HG02623 (cell line): Measurements from ENCODE around the gene PLEKHG4B.
"Not testable (repeated sequence)": the region's sequence is repeated elsewhere in the genome, so short reads cannot be mapped to it uniquely, and the experiment has no call there.

ENCODE experiments used
- ATAC-seq: cut with Tn5 transposase; IDR thresholded peaks from one replicate; pipeline ENCODE4 v1.9.1; 2021; ENCODE audit warnings: moderate library complexity; ENCODE audit not compliant: unreplicated experiment

Gene PLEKHG4B

GRCh38 chr5:197892-198489, 106.0 kb downstream of the PLEKHG4B start:
- no peak for ATAC-seq

GRCh38 chr5:198516-199196, 106.7 kb downstream of the PLEKHG4B start:
- no peak for ATAC-seq

- ATAC-seq: no peak
These were observed 107.4 kb downstream of the PLEKHG4B start for GRCh38 chr5:199197-199949.

DNA sequence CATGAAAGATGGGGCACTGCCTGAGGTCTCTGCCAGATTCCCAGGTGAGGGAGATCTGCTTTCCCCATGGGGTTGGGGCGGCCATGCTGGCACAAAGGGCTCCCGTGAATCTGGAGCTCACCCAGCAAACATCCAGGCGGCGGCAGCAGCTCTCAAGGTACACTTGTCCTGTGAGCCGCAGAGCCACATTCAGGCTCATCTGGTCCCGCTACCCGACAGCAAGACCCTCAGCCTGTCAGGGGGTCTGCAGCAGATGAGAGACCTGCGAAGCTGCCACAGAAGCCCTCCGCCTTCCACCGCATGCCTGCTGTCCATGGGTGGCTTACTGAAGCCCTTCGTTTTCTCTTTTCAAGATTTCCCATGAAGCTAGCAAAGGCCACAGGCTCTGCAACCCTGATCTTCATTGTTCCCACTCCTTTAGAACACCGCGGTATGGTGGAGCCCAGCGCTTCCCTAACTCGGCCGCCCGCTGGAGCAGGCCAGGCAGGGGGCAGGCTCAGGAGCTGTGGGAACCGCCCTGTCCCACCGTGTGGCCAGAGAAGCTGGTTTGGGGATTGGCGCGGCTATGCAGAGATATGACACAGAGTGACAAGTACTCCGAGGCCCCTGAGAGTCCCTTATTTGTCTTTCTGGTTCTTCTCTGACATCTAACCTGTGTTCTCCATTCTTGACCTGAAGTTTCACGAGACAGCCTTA, 108.1 kb downstream of the PLEKHG4B start:
- no peak for ATAC-seq

- ATAC-seq: no peak
These were observed 109.0 kb downstream of the PLEKHG4B start for GRCh38 chr5:200985-201384.

DNA sequence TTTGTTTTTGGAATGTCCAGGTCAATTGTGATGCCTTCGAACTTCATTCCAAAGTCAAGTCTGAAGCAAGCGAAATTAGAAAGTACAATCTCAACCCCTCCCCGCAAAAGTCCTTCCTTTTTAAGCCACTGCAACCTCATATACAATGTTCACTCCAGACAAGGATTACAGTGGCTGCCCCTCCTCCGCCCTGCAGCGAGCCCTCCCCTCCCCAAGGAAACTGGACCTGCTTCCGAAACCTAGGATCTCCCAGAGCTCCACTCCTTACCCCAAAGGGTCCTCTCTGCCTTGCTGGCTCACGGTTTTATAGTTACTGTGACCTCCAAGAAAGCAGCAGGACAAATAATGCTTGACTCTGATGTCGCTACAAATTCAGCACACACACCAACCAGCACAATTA, 109.7 kb downstream of the PLEKHG4B start:
- ATAC-seq: no peak

GRCh38 chr5:203246-203930, 111.4 kb downstream of the PLEKHG4B start:
- ATAC-seq: no peak

GRCh38 chr5:204001-204400, 112.0 kb downstream of the PLEKHG4B start:
- ATAC-seq: no peak

GRCh38 chr5:204462-204861, 112.5 kb downstream of the PLEKHG4B start:
- no peak for ATAC-seq

DNA sequence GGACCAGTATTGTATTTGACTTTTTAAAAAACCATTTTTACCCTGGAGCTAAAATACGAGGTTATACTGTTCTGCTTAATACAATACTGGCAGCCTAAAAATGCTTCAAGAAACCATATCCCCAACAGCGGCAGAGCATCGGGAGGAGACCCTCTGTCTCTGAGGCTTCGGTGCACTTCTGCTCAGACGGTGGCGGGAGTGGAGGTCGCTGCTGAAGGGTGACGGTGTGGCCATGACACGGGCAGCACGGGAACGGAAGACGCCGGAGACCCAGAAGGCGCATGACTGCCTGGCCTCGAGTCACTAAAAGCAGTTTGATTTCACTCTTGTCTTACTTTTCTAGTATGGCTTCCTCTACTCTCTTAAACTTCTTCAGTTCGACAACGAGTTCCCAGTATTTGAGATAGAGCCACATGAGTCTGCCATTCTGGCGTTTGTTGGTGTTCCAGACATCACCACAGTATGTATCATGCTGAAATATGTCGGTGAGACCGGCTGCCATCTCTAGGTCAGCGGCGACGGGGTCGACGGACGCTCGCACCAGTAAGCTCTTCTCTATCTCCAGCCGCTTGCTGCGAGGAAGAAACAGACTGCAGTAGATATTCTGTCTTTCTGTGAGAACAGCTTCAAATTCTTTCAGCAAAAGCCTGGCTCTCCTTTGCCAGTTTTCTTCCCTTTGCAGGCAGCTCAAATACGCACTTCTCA, 113.2 kb downstream of the PLEKHG4B start:
- no peak for ATAC-seq

- no peak for ATAC-seq
These were observed 114.4 kb downstream of the PLEKHG4B start for GRCh38 chr5:206406-206805.

- no peak for ATAC-seq
These were observed 115.1 kb downstream of the PLEKHG4B start for GRCh38 chr5:206927-207536.

DNA sequence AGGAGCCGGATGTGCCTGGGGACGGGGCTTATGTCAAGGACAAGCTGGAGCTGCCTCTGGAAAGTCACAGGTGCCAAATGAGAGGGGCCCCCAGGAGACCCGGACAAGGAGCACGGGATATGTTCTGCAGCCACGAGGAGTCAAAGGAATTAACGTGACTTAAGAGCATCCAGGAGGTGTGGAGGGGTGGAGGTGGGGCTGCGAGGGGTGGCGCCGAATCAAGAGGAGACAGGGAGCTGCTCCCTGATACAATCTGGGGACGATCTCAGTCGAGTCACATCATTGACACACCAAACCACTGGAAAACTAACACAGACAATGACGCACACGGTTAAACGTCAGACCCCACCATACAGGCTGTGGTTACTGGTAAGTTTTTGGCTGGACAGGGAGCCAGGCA, 115.6 kb downstream of the PLEKHG4B start:
- ATAC-seq: no peak

- no peak for ATAC-seq
These were observed 116.6 kb downstream of the PLEKHG4B start for GRCh38 chr5:208449-209114.

DNA sequence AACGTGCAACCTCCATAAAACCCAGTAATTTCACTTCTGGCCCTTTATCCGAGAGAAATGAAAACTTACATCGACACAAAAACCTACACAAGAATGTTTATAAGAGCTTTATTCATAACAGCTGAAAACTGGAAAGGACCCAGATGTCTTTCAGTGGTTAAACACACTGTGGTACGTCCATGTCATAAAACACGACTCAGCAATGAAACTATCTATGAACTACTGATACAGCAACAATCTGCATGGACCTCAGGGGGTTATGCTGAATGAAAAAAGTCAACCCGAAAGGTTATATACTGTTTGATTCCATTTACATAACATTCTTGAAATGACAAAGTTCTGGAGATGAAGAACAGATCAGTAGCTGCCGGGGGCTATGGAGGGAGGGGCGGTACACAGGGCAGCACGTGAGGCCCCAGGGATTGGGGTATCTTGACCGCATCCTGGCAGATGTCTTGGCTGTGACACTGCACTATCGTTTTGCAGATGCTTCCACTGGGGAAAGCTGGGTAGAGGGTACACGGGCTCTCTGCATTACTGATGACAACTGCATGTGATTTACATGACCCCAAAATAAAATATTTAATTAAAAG, 121.9 kb downstream of the PLEKHG4B start:
- ATAC-seq: no peak

- not testable (repeated sequence) for ATAC-seq
These were observed 123.3 kb downstream of the PLEKHG4B start for GRCh38 chr5:215256-215655.

DNA sequence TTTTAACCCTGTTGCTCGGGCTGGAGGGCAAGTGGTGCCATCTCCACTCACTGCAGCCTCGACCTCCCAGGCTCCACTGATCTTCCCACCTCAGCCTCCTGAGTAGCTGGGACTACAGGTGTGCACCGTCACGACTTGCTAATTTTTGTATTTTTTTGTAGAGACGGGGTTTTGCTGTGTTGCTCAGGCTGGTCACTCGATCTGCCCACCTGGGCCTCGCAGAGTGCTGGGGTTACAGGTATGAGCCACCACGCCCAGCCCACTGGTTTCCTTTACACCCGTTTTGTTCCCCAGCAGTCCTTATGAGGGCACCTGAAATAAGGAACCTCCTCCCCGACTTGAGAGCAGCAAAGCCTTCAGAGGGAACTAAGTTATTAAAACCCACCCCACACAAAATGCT, 124.1 kb downstream of the PLEKHG4B start:
- not testable (repeated sequence) for ATAC-seq

GRCh38 chr5:217494-218456, 125.8 kb downstream of the PLEKHG4B start, which contains the start of the genes CCDC127 and SDHA:
TSS of gene CCDC127 (minus strand) at chr5:218153. CDS start at chr5:216849, 1,304 bp downstream.
TSS of gene SDHA (plus strand) at chr5:218320. CDS start at chr5:218356, 36 bp downstream.
- ATAC-seq: peak; percentile 71
